ENCODE data around the gene ATP2A3. TPM values are rescaled to one million over a fixed set of nuclear protein-coding genes. Genes with fewer than 3 reads are reported as not detected.

Gene ATP2A3
- total and polyA plus RNA-seq, 2 donors (not counting 3 experiments of a cell fraction or from before 2014, with no cell fraction given) = 0.37 to 0.55 TPM

DNA sequence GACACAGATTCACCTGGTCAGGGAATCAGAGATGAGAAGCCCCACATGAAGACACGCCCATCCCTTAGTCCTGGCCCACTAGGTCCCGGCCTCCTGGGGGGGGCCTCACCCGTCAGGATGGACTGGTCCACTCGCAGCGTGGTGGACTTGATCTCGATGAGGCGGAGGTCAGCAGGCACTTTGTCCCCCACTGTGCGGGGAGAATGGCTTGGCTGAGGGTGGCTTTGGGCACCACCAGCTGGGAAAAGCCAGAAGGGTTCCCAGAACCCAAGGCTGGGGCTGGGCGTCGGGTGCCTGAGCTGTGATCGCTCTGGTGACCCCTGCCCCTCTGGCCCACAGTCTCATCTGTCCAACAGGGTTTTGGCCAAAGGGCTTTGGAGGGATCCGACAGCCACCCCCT is 13.7 kb downstream of the ATP2A3 start:
- Histone ChIP-seq H3K4me1 (ENCODE audit: control insufficient read depth, extremely low read depth, insufficient read depth, low read length) (no peaks in the 10 kb centered on the region), H3K9ac (replicated peaks; ENCODE audit: extremely low read depth, insufficient read depth, low read length) (no peak overlapping the region), H3K36me3 (ENCODE audit: control insufficient read depth in 2 of 2, extremely low read depth in 1 of 2, insufficient read depth in 2 of 2, low read length in 2 of 2) (no peaks in the 10 kb centered on the region), H3K27ac (ENCODE audit: insufficient read depth, low read depth, low read length) (no peak overlapping the region), H4K20me1 (replicated peaks; ENCODE audit: control insufficient read depth, extremely low read depth, insufficient read depth, low read length) (no peaks in the 10 kb centered on the region), H3K27me3 (ENCODE audit: control insufficient read depth in 2 of 2, insufficient read depth in 2 of 2, low read length in 2 of 2) (no peaks in the 10 kb centered on the region), H3K79me2 (ENCODE audit: control insufficient read depth, insufficient read depth, low read length) (no peaks in the 10 kb centered on the region), H3K4me2 (ENCODE audit: insufficient read depth, low read length) (no peak overlapping the region), H3K9me1 (replicated peaks; ENCODE audit: control insufficient read depth, extremely low read depth, insufficient read depth, low read length) (no peaks in the 10 kb centered on the region), H3K4me3 (replicated peaks in 1 of 3; ENCODE audit: insufficient read depth in 1 of 3, low read depth in 1 of 3, low read length in 3 of 3) (no peak overlapping the region), H3K9me3 (replicated peaks; ENCODE audit: control insufficient read depth, insufficient read depth, low read length) (no peaks in the 10 kb centered on the region), H2AFZ (ENCODE audit: low read depth, low read length) (no peak overlapping the region)
- ChIA-PET POLR2A (no interaction called here), CTCF (interaction anchor here (3.6 kb wide), 1 partner anchor 15 kb away, joined by 24 read pairs; no protein-coding TSS in a partner anchor)
- intact Hi-C loops (cut with micrococcal nuclease) = no loop called here
- dilution Hi-C loops (cut with MboI; ENCODE audit: extremely low pct_ligation_motif_present, low sequenced_read_pairs) = no loop called here
- DNase-seq (ENCODE audit: low read depth, low spot score) (no peak), FAIRE-seq (no peak)
- TF ChIP-seq MYC (IDR thresholded peaks at IDR 0.05; ENCODE audit: low read depth, low read length) (no peak), MAX (IDR thresholded peaks at IDR 0.05; ENCODE audit: insufficient read depth, insufficient read length) (no peak), JUN (IDR thresholded peaks at IDR 0.05; ENCODE audit: borderline replicate concordance, insufficient read depth, insufficient read length, low read depth) (no peak), EZH2 (IDR thresholded peaks at IDR 0.05; ENCODE audit: borderline replicate concordance, low read depth, low read length, severe bottlenecking) (no peak), GATA2 (IDR thresholded peaks at IDR 0.05; ENCODE audit: insufficient read depth, insufficient read length, low read depth, low read length) (no peak)
- BruUV-seq (replicated peaks) = no TSS peak

GRCh38 chr17:3949418-3949817 is 14.8 kb downstream of the ATP2A3 start:
- Histone ChIP-seq H3K27ac (ENCODE audit: insufficient read depth, low read depth, low read length) (no peak overlapping the region), H3K9me1 (replicated peaks; ENCODE audit: control insufficient read depth, extremely low read depth, insufficient read depth, low read length) (no peaks in the 10 kb centered on the region), H3K4me3 (replicated peaks in 1 of 3; ENCODE audit: insufficient read depth in 1 of 3, low read depth in 1 of 3, low read length in 3 of 3) (no peak overlapping the region), H3K79me2 (ENCODE audit: control insufficient read depth, insufficient read depth, low read length) (no peaks in the 10 kb centered on the region), H3K9ac (replicated peaks; ENCODE audit: extremely low read depth, insufficient read depth, low read length) (no peak overlapping the region), H4K20me1 (replicated peaks; ENCODE audit: control insufficient read depth, extremely low read depth, insufficient read depth, low read length) (no peaks in the 10 kb centered on the region), H2AFZ (ENCODE audit: low read depth, low read length) (no peak overlapping the region), H3K27me3 (ENCODE audit: control insufficient read depth in 2 of 2, insufficient read depth in 2 of 2, low read length in 2 of 2) (no peaks in the 10 kb centered on the region), H3K4me1 (ENCODE audit: control insufficient read depth, extremely low read depth, insufficient read depth, low read length) (peaks cover 3% of the 10 kb centered on the region), H3K36me3 (ENCODE audit: control insufficient read depth in 2 of 2, extremely low read depth in 1 of 2, insufficient read depth in 2 of 2, low read length in 2 of 2) (no peaks in the 10 kb centered on the region), H3K9me3 (replicated peaks; ENCODE audit: control insufficient read depth, insufficient read depth, low read length) (no peaks in the 10 kb centered on the region), H3K4me2 (ENCODE audit: insufficient read depth, low read length) (no peak overlapping the region)
- POLR2A ChIA-PET = no interaction called here
- intact Hi-C loops (cut with micrococcal nuclease) = no loop called here
- no peak for TF ChIP-seq GATA2 (IDR thresholded peaks at IDR 0.05; ENCODE audit: insufficient read depth, insufficient read length, low read depth, low read length)
- no peak for TF ChIP-seq POLR2A (IDR thresholded peaks at IDR 0.05; ENCODE audit: low read depth, low read length)
- no peak for TF ChIP-seq FOS (IDR thresholded peaks at IDR 0.05; ENCODE audit: borderline replicate concordance, insufficient read depth, low read length)
- TF ChIP-seq JUN (IDR thresholded peaks at IDR 0.05; ENCODE audit: borderline replicate concordance, insufficient read depth, insufficient read length, low read depth) = no peak
- TF ChIP-seq MYC (IDR thresholded peaks at IDR 0.05; ENCODE audit: low read depth, low read length) = no peak
- TF ChIP-seq POLR2AphosphoS5 (IDR thresholded peaks at IDR 0.05; ENCODE audit: insufficient read depth, low read depth, low read length) = no peak
- TF ChIP-seq, protein P1, sequence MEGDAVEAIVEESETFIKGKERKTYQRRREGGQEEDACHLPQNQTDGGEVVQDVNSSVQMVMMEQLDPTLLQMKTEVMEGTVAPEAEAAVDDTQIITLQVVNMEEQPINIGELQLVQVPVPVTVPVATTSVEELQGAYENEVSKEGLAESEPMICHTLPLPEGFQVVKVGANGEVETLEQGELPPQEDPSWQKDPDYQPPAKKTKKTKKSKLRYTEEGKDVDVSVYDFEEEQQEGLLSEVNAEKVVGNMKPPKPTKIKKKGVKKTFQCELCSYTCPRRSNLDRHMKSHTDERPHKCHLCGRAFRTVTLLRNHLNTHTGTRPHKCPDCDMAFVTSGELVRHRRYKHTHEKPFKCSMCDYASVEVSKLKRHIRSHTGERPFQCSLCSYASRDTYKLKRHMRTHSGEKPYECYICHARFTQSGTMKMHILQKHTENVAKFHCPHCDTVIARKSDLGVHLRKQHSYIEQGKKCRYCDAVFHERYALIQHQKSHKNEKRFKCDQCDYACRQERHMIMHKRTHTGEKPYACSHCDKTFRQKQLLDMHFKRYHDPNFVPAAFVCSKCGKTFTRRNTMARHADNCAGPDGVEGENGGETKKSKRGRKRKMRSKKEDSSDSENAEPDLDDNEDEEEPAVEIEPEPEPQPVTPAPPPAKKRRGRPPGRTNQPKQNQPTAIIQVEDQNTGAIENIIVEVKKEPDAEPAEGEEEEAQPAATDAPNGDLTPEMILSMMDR (IDR thresholded peaks at IDR 0.05; ENCODE audit: extremely low read depth in 1 of 2, insufficient read depth in 1 of 2, low read depth in 1 of 2, low read length in 2 of 2) = no peak
- TF ChIP-seq EZH2 (IDR thresholded peaks at IDR 0.05; ENCODE audit: borderline replicate concordance, low read depth, low read length, severe bottlenecking) = no peak
- TF ChIP-seq MAX (IDR thresholded peaks at IDR 0.05; ENCODE audit: insufficient read depth, insufficient read length) = no peak
- CTCF ChIA-PET = interaction anchor here (1.0 to 3.6 kb wide), 2 partner anchors 14 to 68 kb away, joined by 3 to 24 read pairs; no protein-coding TSS in a partner anchor
- DNase-seq (ENCODE audit: low read depth, low spot score) (no peak), FAIRE-seq (no peak)
- no TSS peak for BruUV-seq (replicated peaks)
- dilution Hi-C loops (cut with MboI; ENCODE audit: extremely low pct_ligation_motif_present, low sequenced_read_pairs) = no loop called here
